HUDEP-2 (cell line): ENCODE results near the gene UPK1A.
A peak's percentile ranks its signal among the peaks of the same experiment; 100 is the strongest.
"Not testable (repeated sequence)": the region's sequence is repeated elsewhere in the genome, so short reads cannot be mapped to it uniquely, and the experiment has no call there.

ENCODE experiments used
- DNase-seq, 76 experiments: peaks; one replicate each; lab custom pipeline; 2025; ENCODE audit not compliant: unreplicated experiment in 76 of 76; lab: John Stamatoyannopoulos, UW

Gene UPK1A

DNA sequence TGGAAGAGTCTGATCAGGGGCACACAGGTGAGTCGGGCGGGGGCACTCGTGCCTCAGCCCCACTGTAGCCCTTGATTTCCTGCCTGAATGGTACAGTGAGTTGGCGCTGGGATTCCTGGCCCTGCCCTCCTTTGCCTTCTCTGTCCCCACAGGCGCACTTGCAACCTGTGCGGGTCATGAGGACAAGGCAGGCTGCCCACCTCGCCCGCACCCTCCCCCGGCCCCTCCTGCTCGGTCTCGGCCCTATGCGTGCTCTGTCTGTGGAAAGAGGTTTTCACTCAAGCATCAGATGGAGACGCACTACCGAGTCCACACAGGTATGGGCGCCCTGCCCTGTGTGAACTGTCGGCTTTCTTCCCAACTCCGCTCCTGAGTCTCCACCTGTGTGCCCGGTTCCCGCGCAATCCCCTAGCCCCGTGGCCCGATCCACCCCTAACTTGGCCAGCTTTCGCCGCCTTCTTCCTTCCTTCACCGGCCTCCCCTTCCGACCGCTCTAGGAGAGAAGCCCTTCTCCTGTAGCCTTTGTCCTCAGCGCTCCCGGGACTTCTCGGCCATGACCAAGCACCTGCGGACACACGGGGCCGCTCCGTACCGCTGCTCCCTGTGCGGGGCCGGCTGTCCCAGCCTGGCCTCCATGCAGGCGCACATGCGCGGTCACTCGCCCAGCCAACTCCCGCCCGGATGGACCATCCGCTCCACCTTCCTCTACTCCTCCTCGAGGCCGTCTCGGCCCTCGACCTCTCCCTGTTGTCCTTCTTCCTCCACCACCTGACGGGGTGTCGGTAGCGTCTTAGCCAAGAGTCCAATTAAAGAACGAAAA lies 49.9 kb downstream of the UPK1A start:
- DNase-seq: peak in 9 of 76 experiments; percentile 45 to 73 (median 65)

GRCh38 chr19:35716801-35717664 lies 50.7 kb downstream of the UPK1A start:
- DNase-seq: peak in 75 of 76 experiments; percentile 52 to 98 (median 96)

DNA sequence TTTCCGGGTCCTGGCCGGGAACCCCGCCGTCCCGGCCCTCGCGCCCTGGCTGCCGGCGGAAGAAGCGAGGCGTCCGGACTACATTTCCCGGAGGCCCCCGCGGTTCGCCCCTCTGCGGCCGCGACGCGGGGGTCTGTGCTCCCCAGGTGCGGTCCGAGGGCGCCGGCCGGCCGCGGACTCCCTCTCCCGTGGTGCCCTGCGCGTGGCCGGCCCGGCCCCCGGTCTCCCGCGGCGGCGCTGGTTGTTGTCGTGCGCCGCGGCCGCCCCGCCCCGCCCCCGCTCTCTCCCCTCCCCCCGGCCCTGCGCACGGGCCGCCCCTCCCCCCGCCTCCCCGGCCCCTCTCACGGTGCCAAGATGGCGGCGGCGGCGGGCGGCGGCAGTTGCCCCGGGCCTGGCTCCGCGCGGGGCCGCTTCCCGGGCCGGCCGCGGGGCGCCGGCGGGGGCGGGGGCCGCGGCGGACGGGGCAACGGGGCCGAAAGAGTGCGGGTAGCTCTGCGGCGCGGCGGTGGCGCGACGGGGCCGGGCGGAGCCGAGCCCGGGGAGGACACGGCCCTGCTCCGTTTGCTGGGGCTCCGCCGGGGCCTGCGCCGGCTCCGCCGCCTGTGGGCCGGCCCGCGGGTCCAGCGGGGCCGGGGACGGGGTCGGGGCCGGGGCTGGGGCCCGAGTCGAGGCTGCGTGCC lies 51.5 kb downstream of the UPK1A start, which contains the start of gene KMT2B:
Gene KMT2B, plus strand, starts transcription at position 339 of the 680 bp plus-strand sequence. Its CDS starts 16 bp downstream, at position 355.
- DNase-seq: peak in 13 of 76 experiments; percentile 78 to 98 (median 94)

GRCh38 chr19:35718345-35719041 lies 52.2 kb downstream of the UPK1A start:
- DNase-seq: peak in 26 of 76 experiments; percentile 12 to 83 (median 30)

GRCh38 chr19:35719402-35720162 lies 53.3 kb downstream of the UPK1A start:
- DNase-seq: no peak

GRCh38 chr19:35720163-35720524 lies 53.8 kb downstream of the UPK1A start:
- no peak for DNase-seq

DNA sequence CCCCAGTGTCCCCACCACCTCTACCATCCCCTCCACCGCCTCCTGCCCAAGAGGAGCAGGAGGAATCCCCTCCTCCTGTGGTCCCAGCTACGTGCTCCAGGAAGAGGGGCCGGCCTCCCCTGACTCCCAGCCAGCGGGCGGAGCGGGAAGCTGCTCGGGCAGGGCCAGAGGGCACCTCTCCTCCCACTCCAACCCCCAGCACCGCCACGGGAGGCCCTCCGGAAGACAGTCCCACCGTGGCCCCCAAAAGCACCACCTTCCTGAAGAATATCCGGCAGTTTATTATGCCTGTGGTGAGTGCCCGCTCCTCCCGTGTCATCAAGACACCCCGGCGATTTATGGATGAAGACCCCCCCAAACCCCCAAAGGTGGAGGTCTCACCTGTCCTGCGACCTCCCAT lies 54.3 kb downstream of the UPK1A start:
- no peak for DNase-seq

DNA sequence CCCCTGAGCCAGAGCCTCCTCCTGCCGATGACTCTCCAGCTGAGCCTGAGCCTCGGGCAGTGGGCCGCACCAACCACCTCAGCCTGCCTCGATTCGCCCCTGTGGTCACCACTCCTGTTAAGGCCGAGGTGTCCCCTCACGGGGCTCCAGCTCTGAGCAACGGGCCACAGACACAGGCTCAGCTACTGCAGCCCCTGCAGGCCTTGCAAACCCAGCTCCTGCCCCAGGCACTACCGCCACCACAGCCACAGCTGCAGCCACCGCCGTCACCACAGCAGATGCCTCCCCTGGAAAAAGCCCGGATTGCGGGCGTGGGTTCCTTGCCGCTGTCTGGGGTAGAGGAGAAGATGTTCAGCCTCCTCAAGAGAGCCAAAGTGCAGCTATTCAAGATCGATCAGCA lies 55.1 kb downstream of the UPK1A start:
- no peak for DNase-seq

DNA sequence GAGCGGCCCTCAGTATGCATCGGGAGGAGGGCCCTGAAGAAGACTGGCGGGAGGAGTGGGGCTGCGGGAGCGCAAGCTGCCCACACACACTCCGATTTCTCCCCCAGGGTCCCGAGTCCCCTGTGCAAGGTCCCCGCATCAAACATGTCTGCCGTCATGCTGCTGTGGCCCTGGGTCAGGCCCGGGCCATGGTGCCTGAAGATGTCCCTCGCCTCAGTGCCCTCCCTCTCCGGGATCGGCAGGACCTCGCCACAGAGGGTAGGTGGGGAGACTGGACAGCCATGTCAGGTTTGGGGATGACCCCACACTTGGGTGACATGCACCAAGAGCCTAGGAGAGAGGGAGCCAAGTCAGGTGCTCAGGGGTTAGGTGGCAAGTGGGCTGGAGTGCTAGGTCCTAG lies 56.1 kb downstream of the UPK1A start:
- DNase-seq: no peak

GRCh38 chr19:35722897-35723296 lies 56.6 kb downstream of the UPK1A start:
- no peak for DNase-seq

GRCh38 chr19:35723671-35724070 lies 57.4 kb downstream of the UPK1A start:
- no peak for DNase-seq

- not testable (repeated sequence) for DNase-seq
Measured at GRCh38 chr19:35724132-35724531, 57.8 kb downstream of the UPK1A start.

DNA sequence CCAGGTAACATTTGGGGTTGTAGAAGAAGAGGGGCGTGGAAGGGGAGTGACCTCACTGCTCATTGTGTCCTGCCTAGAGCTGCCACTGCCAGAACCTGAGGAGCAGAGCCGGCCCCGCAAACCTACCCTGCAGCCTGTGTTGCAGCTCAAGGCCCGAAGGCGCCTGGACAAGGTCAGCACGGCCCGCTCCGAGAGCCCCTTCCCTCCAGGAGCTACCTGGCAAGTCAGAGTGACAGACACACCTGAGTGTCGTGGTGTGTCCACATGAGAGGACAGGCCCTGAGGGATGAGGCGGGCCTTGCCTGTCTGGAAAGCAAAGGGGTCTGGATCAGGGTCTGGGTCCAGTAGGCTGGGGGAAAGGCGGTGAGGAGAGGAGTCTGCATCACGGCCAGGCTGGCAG lies 58.2 kb downstream of the UPK1A start:
- DNase-seq: no peak

DNA sequence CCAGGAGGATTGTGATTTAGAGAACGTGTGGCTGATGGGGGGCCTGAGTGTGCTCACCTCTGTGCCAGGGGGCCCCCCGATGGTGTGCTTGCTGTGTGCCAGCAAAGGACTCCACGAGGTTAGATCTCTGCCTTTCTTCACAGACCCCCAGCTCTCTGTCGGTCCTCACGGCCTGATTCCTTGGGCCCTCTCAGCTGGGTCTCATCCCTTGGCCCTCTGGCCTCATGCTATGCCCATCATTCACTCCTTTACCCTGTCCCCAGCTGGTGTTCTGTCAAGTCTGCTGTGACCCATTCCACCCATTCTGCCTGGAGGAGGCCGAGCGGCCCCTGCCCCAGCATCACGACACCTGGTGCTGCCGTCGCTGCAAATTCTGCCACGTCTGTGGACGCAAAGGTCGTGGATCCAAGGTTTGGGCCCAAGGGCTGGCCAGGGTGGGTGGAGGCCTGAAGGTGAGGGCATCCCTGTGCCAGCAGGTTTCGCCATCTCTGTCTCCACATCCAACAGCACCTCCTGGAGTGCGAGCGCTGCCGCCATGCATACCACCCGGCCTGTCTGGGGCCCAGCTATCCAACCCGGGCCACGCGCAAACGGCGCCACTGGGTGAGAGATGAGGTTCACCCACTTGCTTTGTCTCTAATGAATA lies 59.0 kb downstream of the UPK1A start:
- DNase-seq: no peak

DNA sequence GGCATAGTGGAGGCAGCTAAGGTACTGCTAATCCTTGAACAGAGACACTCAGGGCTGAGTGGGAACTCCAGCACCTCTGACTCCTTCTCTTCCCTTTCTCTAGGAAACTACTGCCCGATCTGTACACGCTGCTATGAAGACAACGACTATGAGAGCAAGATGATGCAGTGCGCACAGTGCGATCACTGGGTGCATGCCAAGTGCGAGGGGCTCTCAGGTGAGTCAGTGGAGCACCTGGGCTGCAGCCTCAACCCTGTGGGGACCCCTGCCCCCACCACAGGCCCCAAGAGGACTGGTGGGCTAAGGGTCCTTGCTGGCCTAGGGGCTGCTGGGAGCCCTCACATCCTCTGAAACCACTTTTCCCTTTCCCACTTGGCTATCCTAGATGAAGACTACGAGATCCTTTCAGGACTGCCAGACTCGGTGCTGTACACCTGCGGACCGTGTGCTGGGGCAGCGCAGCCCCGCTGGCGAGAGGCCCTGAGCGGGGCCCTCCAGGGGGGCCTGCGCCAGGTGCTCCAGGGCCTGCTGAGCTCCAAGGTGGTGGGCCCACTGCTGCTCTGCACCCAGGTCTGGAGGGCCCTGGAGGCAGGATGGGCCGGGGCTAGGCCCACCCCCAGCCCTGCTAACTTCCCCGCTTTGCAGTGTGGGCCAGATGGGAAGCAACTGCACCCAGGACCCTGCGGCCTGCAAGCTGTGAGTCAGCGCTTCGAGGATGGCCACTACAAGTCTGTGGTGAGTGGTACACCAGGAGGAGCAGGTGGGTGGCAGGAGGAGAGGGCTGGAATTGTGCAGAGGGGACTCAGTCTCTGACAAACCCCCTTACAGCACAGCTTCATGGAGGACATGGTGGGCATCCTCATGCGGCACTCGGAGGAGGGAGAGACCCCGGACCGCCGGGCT lies 61.0 kb downstream of the UPK1A start:
- no peak for DNase-seq
